Smooth muscle cell (in vitro differentiated cells): ENCODE results near the gene GH2. TPM values are rescaled to one million over a fixed set of nuclear protein-coding genes. Genes with fewer than 3 reads are reported as not detected.
"Not testable (repeated sequence)": the region's sequence is repeated elsewhere in the genome, so short reads cannot be mapped to it uniquely, and the experiment has no call there.

Source experiments
- DNase-seq: peaks from one replicate; lab custom pipeline; 2025; ENCODE audit not compliant: unreplicated experiment; lab: John Stamatoyannopoulos, UW
- H2AFZ ChIP-seq: fragments of 200-600 bp; sonication (generic); 2 replicates; pipeline ENCODE4 v1.6.0; 2016; ENCODE audit warnings: antibody characterized with exemption, low read depth, mild to moderate bottlenecking
- H3F3A ChIP-seq: fragments of 200-600 bp; sonication (generic); 2 replicates; pipeline ENCODE4 v1.6.0; 2017; ENCODE audit warnings: antibody characterized with exemption, low read depth
- H3K27ac ChIP-seq: fragments of 200-600 bp; sonication (generic); 2 replicates; pipeline ENCODE4 v1.5.1; 2016; ENCODE audit warnings: low read depth, mild to moderate bottlenecking
- H3K27me3 ChIP-seq: fragments of 200-600 bp; sonication (generic); 2 replicates; pipeline ENCODE4 v1.6.1; 2016; ENCODE audit warnings: low read depth, mild to moderate bottlenecking
- H3K36me3 ChIP-seq: fragments of 200-600 bp; sonication (generic); 2 replicates; pipeline ENCODE4 v1.5.1; 2016; ENCODE audit warnings: low read depth
- H3K4me1 ChIP-seq: fragments of 200-600 bp; sonication (generic); 2 replicates; pipeline ENCODE4 v1.5.1; 2016; ENCODE audit warnings: low read depth
- H3K4me2 ChIP-seq: fragments of 200-600 bp; sonication (generic); 2 replicates; pipeline ENCODE4 v1.6.0; 2016; ENCODE audit warnings: mild to moderate bottlenecking
- H3K4me3 ChIP-seq: fragments of 200-600 bp; sonication (generic); 2 replicates; pipeline ENCODE4 v1.5.1; 2016; ENCODE audit warnings: mild to moderate bottlenecking
- H3K79me2 ChIP-seq: fragments of 200-600 bp; sonication (generic); 2 replicates; pipeline ENCODE4 v1.6.0; 2016; ENCODE audit warnings: low read depth, mild to moderate bottlenecking
- H3K9ac ChIP-seq: fragments of 200-600 bp; sonication (generic); 2 replicates; pipeline ENCODE4 v1.6.0; 2016; ENCODE audit warnings: low read depth
- H3K9me3 ChIP-seq: fragments of 200-600 bp; sonication (generic); replicated peaks from 2 replicates; pipeline ENCODE4 v1.5.1; 2016; ENCODE audit warnings: low read depth
- H4K20me1 ChIP-seq: fragments of 200-600 bp; sonication (generic); 2 replicates; pipeline ENCODE4 v1.6.0; 2016; ENCODE audit warnings: low read depth
- WGBS: methylation state at CpG from one replicate; pipeline ENCODE4 v1.1.7; 2016; ENCODE audit warnings: low lambda C conversion rate; 5-methylcytosine and 5-hydroxymethylcytosine counted together
- polyA plus RNA-seq: library from polyadenylated mRNA; unstranded; fragments of >200 nt; fragmentation: Nextera tagmentation; extraction: Ambion mirVana; gene quantifications from 2 replicates; pipeline ENCODE4 v1.2.1, GENCODE V29; 2016
- total RNA-seq: library from RNA; depleted of rRNA; stranded (reverse); fragments of >200 nt; gene quantifications from 2 replicates; pipeline ENCODE4 v1.2.3, GENCODE V29; 2014
- TF ChIP-seq, protein P1 (sequence below): fragments of 200-600 bp; sonication (generic); IDR thresholded peaks from 2 replicates; pipeline ENCODE4 v1.5.1; 2017; ENCODE audit warnings: borderline replicate concordance, mild to moderate bottlenecking, antibody characterized with exemption; ENCODE audit not compliant: insufficient read depth, poor library complexity, severe bottlenecking

The GH2 gene
- total and polyA plus RNA-seq, 2 experiments from 2014 or later = not detected

DNA sequence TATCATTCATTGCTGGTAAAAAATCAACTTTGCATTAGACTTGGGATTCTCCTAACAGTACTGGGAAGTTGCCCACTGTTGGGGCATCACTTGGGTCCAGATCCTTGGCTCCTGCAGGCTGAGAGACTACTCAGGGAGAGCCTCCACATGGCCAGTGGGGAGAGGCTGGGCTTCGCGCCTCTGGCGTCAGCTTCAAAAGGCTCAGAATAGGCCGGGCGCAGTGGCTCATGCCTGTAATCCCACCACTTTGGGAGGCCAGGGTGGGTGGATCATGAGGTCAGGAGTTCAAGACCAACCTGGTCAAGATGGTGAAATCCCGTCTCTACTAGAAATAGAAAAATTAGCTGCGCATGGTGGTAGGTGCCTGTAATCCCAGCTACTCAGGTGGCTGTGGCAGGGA lies 32.7 kb upstream of the GH2 start:
- Histone ChIP-seq H3K4me1 (no peaks in the 10 kb centered on the region), H3K4me3 (no peak overlapping the region), H4K20me1 (no peaks in the 10 kb centered on the region), H3K79me2 (no peaks in the 10 kb centered on the region), H3K4me2 (no peak overlapping the region), H3K9ac (no peak overlapping the region), H2AFZ (no peak overlapping the region), H3K9me3 (no peaks in the 10 kb centered on the region), H3K36me3 (no peaks in the 10 kb centered on the region), H3K27ac (no peak overlapping the region), H3F3A (no peaks in the 10 kb centered on the region), H3K27me3 (peaks cover 17% of the 10 kb centered on the region)
- TF ChIP-seq, protein P1, sequence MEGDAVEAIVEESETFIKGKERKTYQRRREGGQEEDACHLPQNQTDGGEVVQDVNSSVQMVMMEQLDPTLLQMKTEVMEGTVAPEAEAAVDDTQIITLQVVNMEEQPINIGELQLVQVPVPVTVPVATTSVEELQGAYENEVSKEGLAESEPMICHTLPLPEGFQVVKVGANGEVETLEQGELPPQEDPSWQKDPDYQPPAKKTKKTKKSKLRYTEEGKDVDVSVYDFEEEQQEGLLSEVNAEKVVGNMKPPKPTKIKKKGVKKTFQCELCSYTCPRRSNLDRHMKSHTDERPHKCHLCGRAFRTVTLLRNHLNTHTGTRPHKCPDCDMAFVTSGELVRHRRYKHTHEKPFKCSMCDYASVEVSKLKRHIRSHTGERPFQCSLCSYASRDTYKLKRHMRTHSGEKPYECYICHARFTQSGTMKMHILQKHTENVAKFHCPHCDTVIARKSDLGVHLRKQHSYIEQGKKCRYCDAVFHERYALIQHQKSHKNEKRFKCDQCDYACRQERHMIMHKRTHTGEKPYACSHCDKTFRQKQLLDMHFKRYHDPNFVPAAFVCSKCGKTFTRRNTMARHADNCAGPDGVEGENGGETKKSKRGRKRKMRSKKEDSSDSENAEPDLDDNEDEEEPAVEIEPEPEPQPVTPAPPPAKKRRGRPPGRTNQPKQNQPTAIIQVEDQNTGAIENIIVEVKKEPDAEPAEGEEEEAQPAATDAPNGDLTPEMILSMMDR = no peak
- WGBS = 93% methylated on average over 7 of the region's 7 CpGs
- DNase-seq = no peak

DNA sequence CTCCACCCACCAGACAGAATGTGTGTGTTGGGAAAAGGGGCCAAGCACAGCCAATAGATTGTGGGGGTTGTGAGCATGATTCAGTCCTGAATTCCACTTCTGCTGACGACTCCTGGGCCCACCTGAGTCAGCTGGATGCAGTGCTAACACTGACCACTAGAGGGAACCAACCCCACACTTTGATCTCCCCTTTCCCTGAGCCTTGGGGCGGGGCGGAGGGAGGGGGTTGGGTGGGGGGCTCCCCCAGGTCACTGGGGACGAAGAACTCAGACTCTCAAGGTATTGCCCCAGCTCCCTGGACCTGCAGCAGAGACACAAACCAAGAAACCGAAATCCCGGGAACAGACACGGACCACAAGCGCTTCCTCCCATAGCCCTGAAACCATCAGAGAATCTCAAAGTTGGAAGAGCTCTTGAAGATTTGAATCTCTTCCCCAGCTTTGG lies 29.9 kb upstream of the GH2 start:
- TF ChIP-seq, protein P1 = peak; percentile 83
- H3K79me2 ChIP-seq = no peaks in the 10 kb centered on the region
- H3K36me3 ChIP-seq = no peaks in the 10 kb centered on the region
- H3K4me1 ChIP-seq = no peaks in the 10 kb centered on the region
- H3K4me3 ChIP-seq = no peak overlapping the region
- no peak overlapping the region for H3K4me2 ChIP-seq
- no peak overlapping the region for H2AFZ ChIP-seq
- H3K9me3 ChIP-seq = no peaks in the 10 kb centered on the region
- no peak overlapping the region for H3K9ac ChIP-seq
- WGBS = 54% methylated on average over 6 of the region's 8 CpGs
- no peaks in the 10 kb centered on the region for H4K20me1 ChIP-seq
- peaks cover 17% of the 10 kb centered on the region for H3K27me3 ChIP-seq
- peak; percentile 9 for DNase-seq
- no peaks in the 10 kb centered on the region for H3F3A ChIP-seq
- H3K27ac ChIP-seq = no peak overlapping the region

DNA sequence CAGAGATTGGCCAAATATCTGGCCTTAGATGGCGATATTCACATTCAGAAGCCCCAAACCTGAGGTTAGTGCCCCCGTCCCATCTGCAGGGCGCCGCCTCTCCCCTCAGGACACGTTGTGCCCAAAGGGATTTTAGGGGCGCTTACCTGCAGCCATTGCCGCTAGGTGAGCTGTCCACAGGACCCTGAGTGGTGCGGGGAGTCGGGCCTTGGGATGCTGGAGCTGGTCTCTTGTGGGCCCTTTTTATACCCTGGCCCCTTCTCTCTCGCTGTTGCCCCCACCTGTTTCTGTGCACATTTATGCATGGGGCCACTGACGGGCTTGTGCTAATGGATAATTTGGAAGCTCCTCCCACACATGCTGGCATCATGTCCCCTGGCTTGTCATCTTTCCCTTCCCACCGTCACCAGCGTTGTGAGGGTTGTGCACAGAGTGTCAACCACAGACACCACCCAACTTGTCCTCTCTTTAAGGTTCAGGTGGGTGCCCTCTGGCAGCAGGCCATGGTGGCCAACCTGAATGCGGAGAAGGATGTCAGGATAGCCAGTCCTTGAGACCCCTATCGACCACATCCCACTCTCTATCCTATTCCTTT lies 29.4 kb upstream of the GH2 start, which contains the start of gene CSHL1:
Gene CSHL1 (minus strand): TSS at position 218 of the 595 bp plus-strand sequence. CDS start 62 bp downstream, at position 156.
- no peaks in the 10 kb centered on the region for H3K4me1 ChIP-seq
- H3K4me2 ChIP-seq = no peak within 1 kb of the TSS
- DNase-seq = no peak
- no peaks in the 10 kb centered on the region for H3K79me2 ChIP-seq
- TF ChIP-seq, protein P1 = no peak
- H3K9me3 ChIP-seq = no peaks in the 10 kb centered on the region
- H4K20me1 ChIP-seq = no peaks in the 10 kb centered on the region
- H3K4me3 ChIP-seq = no peak within 1 kb of the TSS
- no peaks in the 10 kb centered on the region for H3F3A ChIP-seq
- H3K36me3 ChIP-seq = no peaks in the 10 kb centered on the region
- H2AFZ ChIP-seq = no peak within 1 kb of the TSS
- 69% methylated on average over 15 of the region's 15 CpGs for WGBS
- no peak within 1 kb of the TSS for H3K9ac ChIP-seq
- H3K27ac ChIP-seq = no peak within 1 kb of the TSS
- H3K27me3 ChIP-seq = peaks cover 17% of the 10 kb centered on the region

DNA sequence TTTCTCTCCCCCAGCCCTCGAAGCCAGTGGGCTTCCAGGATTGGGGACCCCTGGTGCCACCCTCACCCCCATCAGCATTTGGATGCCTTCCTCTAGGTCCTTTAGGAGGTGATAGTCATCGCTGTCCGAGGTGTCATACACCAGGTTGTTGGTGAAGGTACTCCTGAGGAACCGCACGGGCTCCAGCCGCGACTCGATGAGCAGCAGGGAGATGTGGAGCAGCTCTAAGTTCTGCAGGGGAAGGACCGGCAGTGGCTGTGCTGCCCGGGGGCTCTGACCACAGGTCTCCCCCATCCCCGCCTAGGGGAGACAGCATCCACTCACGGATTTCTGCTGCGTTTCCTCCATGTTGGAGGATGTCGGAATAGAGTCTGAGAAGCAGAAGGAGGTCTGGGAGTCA lies 28.4 kb upstream of the GH2 start:
- DNase-seq = no peak
- WGBS = 83% methylated on average over 14 of the region's 14 CpGs

DNA sequence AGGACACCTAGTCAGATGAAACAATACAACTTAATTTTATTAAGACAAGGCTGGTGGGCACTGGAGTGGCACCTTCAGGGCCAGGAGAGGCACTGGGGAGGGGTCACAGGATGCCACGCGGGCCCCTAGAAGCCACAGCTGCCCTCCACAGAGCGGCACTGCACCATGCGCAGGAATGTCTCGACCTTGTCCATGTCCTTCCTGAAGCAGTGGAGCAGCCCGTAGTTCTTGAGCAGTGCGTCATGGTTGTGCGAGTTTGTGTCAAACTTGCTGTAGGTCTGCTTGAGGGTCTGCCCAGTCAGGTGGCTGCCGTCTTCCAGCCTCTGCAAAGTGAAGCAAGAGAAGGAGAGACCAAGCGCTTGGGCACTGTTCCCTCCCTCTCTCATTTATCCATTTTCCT lies 27.8 kb upstream of the GH2 start:
- not testable (repeated sequence) for H3K27ac ChIP-seq, H3K36me3 ChIP-seq, H3K4me2 ChIP-seq, H3K79me2 ChIP-seq, H3K4me1 ChIP-seq, H3K9me3 ChIP-seq, DNase-seq, H3F3A ChIP-seq, H3K4me3 ChIP-seq, H2AFZ ChIP-seq, H4K20me1 ChIP-seq, H3K9ac ChIP-seq
- peaks cover 12% of the 10 kb centered on the region for H3K27me3 ChIP-seq
- WGBS = 96% methylated on average over 10 of the region's 10 CpGs

More for the DNA sequence above, 28.4 kb upstream of the GH2 start:
- H3K9ac ChIP-seq = no peak overlapping the region
- no peaks in the 10 kb centered on the region for H4K20me1 ChIP-seq
- H3K36me3 ChIP-seq = no peaks in the 10 kb centered on the region
- no peaks in the 10 kb centered on the region for H3K79me2 ChIP-seq
- no peak overlapping the region for H3K4me3 ChIP-seq
- no peak overlapping the region for H3K4me2 ChIP-seq
- H3K4me1 ChIP-seq = no peaks in the 10 kb centered on the region
- no peaks in the 10 kb centered on the region for H3K9me3 ChIP-seq
- H3F3A ChIP-seq = no peaks in the 10 kb centered on the region
- H3K27ac ChIP-seq = no peak overlapping the region
- TF ChIP-seq, protein P1 = no peak
- H2AFZ ChIP-seq = no peak overlapping the region
- peaks cover 12% of the 10 kb centered on the region for H3K27me3 ChIP-seq
